Urinary bladder (tissue), 4 donors: ENCODE data around the gene P2RY10. TPM values are rescaled to one million over a fixed set of nuclear protein-coding genes. Genes with fewer than 3 reads are reported as not detected.
A peak's percentile ranks its signal among the peaks of the same experiment; 100 is the strongest.

Source experiments
- DNase-seq: peaks from one replicate; pipeline ENCODE4 v3.0.0-alpha.2; 2015; ENCODE audit errors: extremely low spot score
- H3K27ac ChIP-seq: one replicate; pipeline ENCODE4 v1.5.1; 2013; ENCODE audit warnings: low read depth, mild to moderate bottlenecking, moderate library complexity
- H3K36me3 ChIP-seq: one replicate; pipeline ENCODE4 v1.6.1; 2013; ENCODE audit warnings: mild to moderate bottlenecking, moderate library complexity; ENCODE audit not compliant: insufficient read depth
- H3K4me1 ChIP-seq: one replicate; pipeline ENCODE4 v1.6.1; 2013; ENCODE audit warnings: mild to moderate bottlenecking, moderate library complexity; ENCODE audit not compliant: insufficient read depth
- H3K4me3 ChIP-seq: one replicate; pipeline ENCODE4 v1.5.1; 2013; ENCODE audit warnings: low read depth, low read length
- WGBS: extraction: QIAGEN DNeasy Blood & Tissue Kit; methylation state at CpG from one replicate; pipeline ENCODE4 v1.1.7; 2013; 5-methylcytosine and 5-hydroxymethylcytosine counted together
- polyA plus RNA-seq: library from polyadenylated mRNA; stranded (reverse); fragments of 200-250 nt; gene quantifications from one replicate; pipeline ENCODE4 v1.2.3, GENCODE V29; 2013
- total RNA-seq: library from RNA; depleted of rRNA; stranded (reverse); fragments of >200 nt; gene quantifications from one replicate; pipeline ENCODE4 v1.2.3, GENCODE V29; 2014
- donor health status: healthy with polysubstance abuse.
- donor health status: healthy.

The P2RY10 gene
- total RNA-seq (2.2 TPM), polyA plus RNA-seq (0.51 TPM)

DNA sequence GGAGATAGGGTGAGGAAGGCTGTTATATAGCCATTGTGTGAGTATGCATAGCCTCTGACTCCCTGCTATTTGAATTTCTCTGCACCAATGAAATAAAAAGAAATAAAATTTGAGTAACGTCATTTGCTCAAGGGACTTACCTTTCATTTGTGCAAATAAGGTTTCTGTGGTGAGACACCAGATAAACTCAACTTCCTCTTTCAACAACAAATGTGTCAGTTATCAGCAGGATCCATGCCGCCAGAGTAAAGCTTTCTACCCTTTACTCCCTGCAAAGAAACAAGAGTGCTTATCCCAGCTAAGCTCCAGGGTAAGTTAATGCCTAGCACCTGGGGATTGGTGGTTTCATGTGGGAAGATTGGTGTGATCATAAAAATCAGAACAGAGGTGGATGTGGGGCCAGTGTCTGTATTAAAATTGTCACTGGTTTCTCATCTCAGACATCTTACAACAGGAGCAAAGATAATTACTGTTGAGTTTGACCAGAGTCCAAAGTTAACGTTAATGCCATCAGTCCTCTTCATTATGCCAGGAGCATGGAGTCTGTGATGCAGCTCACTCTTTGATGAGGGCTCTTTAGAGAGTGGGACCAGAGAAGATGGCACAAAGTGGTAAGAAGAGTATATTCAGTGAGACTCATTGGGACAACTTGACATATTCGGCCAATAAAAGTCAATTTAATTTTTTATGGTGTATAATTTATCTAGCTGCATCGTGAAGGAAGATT is at the start of gene P2RY10:
Gene P2RY10, plus strand, starts transcription at position 206 of the 727 bp plus-strand sequence. CDS start 15,130 bp downstream, outside the sequence.
- H3K4me1 ChIP-seq, result no peaks in the 10 kb centered on the region
- H3K27ac ChIP-seq, result no peak within 1 kb of the TSS
- H3K36me3 ChIP-seq, result no peaks in the 10 kb centered on the region
- WGBS, result 73% methylated on average over 5 of the region's 5 CpGs
- H3K4me3 ChIP-seq, result no peak within 1 kb of the TSS
- no peak for DNase-seq

DNA sequence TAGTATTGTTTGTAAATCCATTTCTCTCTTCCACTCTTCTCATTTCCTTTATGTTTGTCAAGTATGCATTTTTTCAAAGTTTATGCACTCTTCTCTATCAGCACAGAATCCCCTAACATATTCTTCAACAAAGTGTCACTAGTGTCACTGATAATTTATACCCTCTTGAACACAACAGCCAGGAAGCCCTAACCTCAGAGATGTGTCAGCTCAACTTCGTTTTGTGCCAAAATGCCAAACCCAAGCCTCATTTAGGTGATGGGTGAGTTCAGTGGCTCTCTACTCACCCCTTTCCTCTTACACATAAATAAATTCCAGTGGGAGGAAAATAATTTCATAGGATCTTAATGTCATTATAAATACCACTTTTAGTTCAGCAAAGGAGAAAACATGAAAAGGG is 22.4 kb upstream of the P2RY10 start:
- Histone ChIP-seq H3K27ac (no peak overlapping the region), H3K36me3 (no peaks in the 10 kb centered on the region), H3K4me1 (no peaks in the 10 kb centered on the region), H3K4me3 (no peak overlapping the region)
- no peak for DNase-seq
- WGBS, result 63% methylated on average over 1 of the region's 1 CpG

DNA sequence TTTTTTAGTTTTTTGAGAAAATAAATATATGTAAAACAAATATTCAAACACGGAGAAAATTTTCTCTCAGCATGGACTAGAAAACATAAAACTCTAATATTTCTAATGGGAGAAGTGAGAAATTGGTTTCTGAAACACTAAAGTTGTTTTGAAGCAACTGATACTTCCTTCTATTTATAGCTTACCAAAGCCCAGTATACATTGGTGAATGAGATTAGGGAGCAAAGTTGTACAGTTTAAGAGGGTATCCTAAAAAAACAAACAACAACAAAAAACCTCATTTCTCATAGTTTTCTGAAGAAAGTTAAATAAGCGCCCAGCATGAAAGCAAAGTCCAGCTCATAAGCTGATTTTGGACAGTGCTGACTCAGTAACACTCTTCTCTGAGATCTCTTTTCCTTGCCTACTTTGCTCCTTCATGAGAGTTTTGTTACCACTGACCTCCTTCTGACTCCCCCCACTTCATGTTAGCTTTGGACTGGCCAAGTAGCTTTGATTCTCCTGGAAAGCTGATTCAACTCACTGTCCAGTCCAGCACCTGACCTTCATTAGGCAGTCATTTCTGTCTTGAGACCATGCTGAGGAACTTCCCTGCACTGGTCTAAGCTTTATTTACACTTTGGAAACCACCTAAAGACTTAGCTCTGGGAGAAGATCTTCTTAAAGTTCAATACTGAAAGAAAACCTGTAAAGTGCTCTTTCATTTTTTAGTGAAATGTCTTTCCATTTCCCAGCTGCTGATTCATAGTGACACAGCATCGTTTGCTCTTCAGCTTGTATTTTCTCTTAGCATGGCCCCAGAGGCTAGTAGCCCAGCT is 21.8 kb upstream of the P2RY10 start:
- no peak for DNase-seq
- 64% methylated on average over 3 of the region's 3 CpGs for WGBS
- H3K4me1 ChIP-seq, result no peaks in the 10 kb centered on the region
- no peak overlapping the region for H3K4me3 ChIP-seq
- no peaks in the 10 kb centered on the region for H3K36me3 ChIP-seq
- H3K27ac ChIP-seq, result no peak overlapping the region

DNA sequence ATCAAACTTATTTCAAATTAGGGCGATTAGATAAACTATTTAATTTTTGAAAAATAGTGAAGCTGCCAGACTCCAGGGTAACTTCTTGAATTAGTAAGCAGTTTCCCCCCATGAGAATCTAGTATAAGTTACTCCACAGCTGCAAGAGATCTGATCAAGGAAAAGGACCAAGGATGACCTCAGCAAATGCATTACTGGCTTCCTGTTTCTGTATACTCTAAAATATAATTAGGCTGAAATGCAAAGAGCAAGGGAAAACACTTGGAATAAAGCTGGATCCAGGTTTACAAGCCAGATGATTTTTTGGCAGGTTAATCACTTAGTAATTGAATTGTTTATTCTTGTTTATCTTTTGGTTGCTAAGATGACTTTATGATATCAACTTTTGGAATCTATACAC is 13.4 kb upstream of the P2RY10 start:
- no peak overlapping the region for H3K4me3 ChIP-seq
- WGBS, result 42% methylated on average over 1 of the region's 1 CpG
- DNase-seq, result peak; percentile 23

DNA sequence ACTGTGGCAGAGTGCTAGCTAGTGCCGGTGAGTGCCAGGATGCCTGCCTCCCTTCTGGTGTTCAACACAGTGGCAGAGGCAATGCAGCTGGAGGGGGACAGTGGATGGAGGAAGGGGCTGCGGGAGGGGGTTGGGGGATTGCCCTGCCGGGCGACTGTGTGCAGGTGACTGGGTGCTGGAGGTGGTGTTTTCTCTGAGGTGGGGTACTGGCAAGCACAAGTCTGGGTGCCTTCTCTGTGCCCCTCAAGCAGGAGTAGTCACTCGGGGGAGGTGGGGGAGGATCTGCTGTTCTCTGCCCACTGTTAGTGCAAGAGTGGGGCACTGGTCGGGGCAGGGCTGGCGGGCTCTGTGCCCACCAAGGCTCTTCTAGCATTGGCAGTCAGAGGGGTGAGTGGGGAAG is 10.3 kb upstream of the P2RY10 start:
- Histone ChIP-seq H3K27ac (no peak overlapping the region), H3K36me3 (no peaks in the 10 kb centered on the region), H3K4me3 (no peak overlapping the region), H3K4me1 (no peaks in the 10 kb centered on the region)
- no peak for DNase-seq
- WGBS, result 97% methylated on average over 7 of the region's 7 CpGs

More for the DNA sequence above, 13.4 kb upstream of the P2RY10 start:
- H3K4me1 ChIP-seq, result no peaks in the 10 kb centered on the region
- no peaks in the 10 kb centered on the region for H3K36me3 ChIP-seq
- H3K27ac ChIP-seq, result peak overlapping the region; percentile 10

GRCh38 chrX:78944351-78944750 is 840 bp upstream of the P2RY10 start:
- Histone ChIP-seq H3K36me3 (no peaks in the 10 kb centered on the region), H3K4me1 (no peaks in the 10 kb centered on the region), H3K4me3 (no peak overlapping the region), H3K27ac (no peak overlapping the region)
- 85% methylated on average over 3 of the region's 3 CpGs for WGBS
- no peak for DNase-seq

- 83% methylated on average over 1 of the region's 1 CpG for WGBS
- no peak for DNase-seq
- Histone ChIP-seq H3K36me3 (no peaks in the 10 kb centered on the region), H3K4me1 (no peaks in the 10 kb centered on the region), H3K27ac (no peak overlapping the region), H3K4me3 (no peak overlapping the region)
These were observed 1.2 kb downstream of the P2RY10 start for GRCh38 chrX:78946178-78946931.

DNA sequence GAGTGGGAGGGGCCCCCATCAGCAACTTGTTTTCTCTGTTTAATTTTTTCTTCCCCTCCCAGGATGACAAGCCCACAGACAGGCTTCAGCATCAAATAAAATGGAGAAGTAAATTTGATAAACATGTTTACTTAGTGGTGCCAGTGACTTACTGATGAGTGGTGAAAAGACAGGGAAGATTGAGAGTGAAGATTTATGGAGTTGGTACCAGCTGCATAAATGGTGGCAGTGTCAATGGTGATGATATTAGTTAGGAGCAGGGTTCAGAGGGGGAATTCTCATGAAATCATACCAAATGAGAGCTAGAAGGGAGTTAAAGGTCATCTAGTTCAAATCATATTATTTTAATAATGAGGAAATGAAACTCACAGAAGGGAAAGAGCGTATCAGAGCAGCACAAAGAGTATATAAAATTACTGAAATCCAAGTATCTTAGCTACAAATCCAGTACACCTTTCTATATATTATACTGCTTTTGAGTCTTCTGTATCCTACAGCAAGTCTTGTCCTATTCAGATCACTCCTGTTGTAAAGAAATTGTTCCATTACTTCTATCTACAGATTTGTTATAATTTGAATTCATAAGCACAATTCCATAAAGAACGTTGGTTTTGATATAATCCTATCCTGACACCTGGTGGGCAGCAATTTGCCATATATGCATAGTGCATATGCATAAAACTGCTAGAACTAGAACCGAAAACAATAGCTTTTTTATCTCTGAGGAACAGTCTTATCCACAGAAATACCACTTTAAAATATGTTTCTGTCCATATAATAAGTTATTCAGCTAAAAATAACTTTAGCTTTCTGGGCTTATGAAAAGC is 5.0 kb downstream of the P2RY10 start:
- H3K36me3 ChIP-seq, result no peaks in the 10 kb centered on the region
- no peak for DNase-seq
- 54% methylated on average over 3 of the region's 3 CpGs for WGBS

GRCh38 chrX:78957049-78957767 is 12.0 kb downstream of the P2RY10 start:
- WGBS, result 59% methylated on average over 2 of the region's 2 CpGs
- H3K36me3 ChIP-seq, result no peaks in the 10 kb centered on the region
- H3K27ac ChIP-seq, result no peak overlapping the region

More for the DNA sequence above, 5.0 kb downstream of the P2RY10 start:
- Histone ChIP-seq H3K4me1 (no peaks in the 10 kb centered on the region), H3K4me3 (no peak overlapping the region), H3K27ac (no peak overlapping the region)

GRCh38 chrX:78957768-78958130 is 12.6 kb downstream of the P2RY10 start:
- H3K4me1 ChIP-seq, result no peaks in the 10 kb centered on the region
- no peak overlapping the region for H3K27ac ChIP-seq
- H3K36me3 ChIP-seq, result no peaks in the 10 kb centered on the region
- H3K4me3 ChIP-seq, result no peak overlapping the region
- DNase-seq, result no peak

More at GRCh38 chrX:78957049-78957767, 12.0 kb downstream of the P2RY10 start:
- Histone ChIP-seq H3K4me1 (no peaks in the 10 kb centered on the region), H3K4me3 (no peak overlapping the region)
- DNase-seq, result no peak

DNA sequence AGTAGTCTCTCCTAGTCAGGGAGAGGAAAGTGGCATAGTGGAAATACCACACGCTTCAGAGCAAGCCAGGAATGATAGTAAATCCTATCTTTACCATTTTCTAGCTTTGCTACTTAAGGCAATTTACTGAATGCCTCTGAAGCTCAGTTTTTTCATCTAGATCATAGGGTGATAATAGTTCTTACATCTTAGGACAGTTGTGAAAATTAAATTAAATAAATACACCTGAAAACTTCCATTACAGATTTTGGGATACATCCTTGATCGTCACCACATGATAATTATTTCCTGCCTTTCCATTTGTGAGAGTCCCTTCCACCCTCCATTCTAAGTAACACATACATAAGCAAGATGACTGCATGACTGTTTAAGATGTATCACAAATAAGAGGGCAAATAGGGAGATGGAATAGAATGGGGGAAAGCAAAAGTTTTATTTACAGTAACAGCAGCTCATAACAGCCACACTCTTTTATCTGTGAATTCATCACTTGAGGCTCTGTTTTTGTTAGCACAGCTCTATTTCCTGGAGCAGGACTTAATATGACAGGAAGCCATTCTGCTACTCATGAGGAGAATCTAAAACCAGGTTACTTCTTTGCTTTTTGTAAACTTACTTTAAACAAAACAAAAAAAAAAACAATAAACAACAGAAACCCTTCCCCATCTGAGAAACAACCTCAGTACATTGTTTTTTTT is 13.4 kb downstream of the P2RY10 start:
- no peak for DNase-seq
- H3K4me3 ChIP-seq, result no peak overlapping the region
- no peak overlapping the region for H3K27ac ChIP-seq
- 71% methylated on average over 2 of the region's 2 CpGs for WGBS
- H3K4me1 ChIP-seq, result no peaks in the 10 kb centered on the region
- no peaks in the 10 kb centered on the region for H3K36me3 ChIP-seq

DNA sequence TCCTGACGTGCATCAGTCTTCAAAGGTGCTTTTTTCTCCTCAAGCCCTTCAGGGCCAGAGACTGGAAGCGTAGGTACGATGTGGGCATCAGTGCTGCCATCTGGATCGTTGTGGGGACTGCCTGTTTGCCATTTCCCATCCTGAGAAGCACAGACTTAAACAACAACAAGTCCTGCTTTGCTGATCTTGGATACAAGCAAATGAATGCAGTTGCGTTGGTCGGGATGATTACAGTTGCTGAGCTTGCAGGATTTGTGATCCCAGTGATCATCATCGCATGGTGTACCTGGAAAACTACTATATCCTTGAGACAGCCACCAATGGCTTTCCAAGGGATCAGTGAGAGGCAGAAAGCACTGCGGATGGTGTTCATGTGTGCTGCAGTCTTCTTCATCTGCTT is 15.7 kb downstream of the P2RY10 start:
- Histone ChIP-seq H3K4me1 (no peaks in the 10 kb centered on the region), H3K36me3 (no peaks in the 10 kb centered on the region), H3K4me3 (no peak overlapping the region), H3K27ac (no peak overlapping the region)
- 91% methylated on average over 8 of the region's 8 CpGs for WGBS
- no peak for DNase-seq
